ENCODE data around the gene MORC1. TPM values are rescaled to one million over a fixed set of nuclear protein-coding genes. Genes with fewer than 3 reads are reported as not detected.

MORC1 gene
- total RNA-seq, 2 donors from 2014 or later, result 0.11 TPM; not detected in 1

DNA sequence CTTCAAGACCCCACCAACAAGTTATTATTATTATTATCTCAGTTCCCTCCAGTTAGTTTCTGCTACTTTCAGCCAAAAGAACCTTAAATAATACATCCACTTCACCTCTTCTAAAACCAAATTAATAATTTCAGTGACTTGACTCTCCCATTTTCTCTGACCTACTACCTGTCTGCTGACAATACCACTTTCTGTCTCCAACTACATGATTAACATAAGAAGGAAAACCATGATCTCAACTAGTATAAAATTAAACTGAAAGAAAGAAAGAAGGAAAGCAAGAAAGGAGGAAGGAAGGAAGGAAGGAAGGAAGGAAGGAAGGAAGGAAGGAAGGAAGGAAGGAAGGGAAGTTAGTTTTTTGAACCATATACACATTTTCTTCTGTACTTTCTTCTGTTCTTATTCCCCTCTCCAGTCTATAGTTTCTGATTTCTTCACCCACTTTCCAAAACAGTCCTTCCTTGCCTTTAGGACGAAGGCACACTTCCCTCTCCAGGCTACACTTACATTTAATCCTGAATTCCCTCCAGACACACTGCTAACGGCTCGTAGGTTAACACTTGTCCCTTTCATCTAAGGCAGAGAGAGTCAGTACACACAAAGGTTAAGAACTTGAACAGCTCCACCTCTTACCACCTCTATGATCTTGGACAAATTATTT, 84.8 kb downstream of the MORC1 start:
- Mint-ChIP-seq H3K4me3 (no peak overlapping the region), H3K9me3 (no peaks in the 10 kb centered on the region), H3K27me3 (peaks cover 15% of the 10 kb centered on the region), H3K27ac (no peak overlapping the region), H3K4me1 (no peaks in the 10 kb centered on the region), H3K36me3 (ENCODE audit: low read depth) (no peaks in the 10 kb centered on the region)
- no peak for ATAC-seq (replicated peaks)

GRCh38 chr3:109028753-109029152, 89.2 kb downstream of the MORC1 start:
- Mint-ChIP-seq H3K9me3 (no peaks in the 10 kb centered on the region), H3K4me1 (no peaks in the 10 kb centered on the region), H3K27ac (no peak overlapping the region), H3K36me3 (ENCODE audit: low read depth) (no peaks in the 10 kb centered on the region), H3K4me3 (no peak overlapping the region), H3K27me3 (peaks cover 3% of the 10 kb centered on the region)
- no peak for ATAC-seq (replicated peaks)

GRCh38 chr3:109026821-109027220, 91.1 kb downstream of the MORC1 start:
- H3K27me3 Mint-ChIP-seq, result no peaks in the 10 kb centered on the region
- H3K27ac Mint-ChIP-seq, result no peak overlapping the region
- no peak overlapping the region for H3K4me3 Mint-ChIP-seq
- H3K4me1 Mint-ChIP-seq, result no peaks in the 10 kb centered on the region
- no peak for ATAC-seq (replicated peaks)
- no peaks in the 10 kb centered on the region for H3K9me3 Mint-ChIP-seq
- H3K36me3 Mint-ChIP-seq (ENCODE audit: low read depth), result no peaks in the 10 kb centered on the region

DNA sequence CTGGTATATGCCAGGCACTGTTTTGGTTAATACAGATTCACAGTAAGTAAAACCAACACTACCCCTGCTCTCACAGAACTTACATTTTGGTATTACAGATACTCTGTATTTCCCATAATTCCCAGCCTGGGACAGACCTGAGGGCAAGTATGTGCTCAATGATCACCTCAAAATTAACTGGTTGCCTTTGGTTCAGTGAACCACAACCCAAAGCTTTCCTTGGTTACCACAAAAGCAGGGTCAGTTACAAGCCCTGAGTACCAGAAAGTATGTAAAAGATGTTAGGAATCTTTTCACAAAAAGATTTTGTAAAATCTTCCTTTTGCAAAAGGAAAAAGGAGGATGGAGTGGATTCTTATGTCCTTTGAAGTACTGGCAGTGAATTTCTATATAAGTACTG, 92.0 kb downstream of the MORC1 start:
- Mint-ChIP-seq H3K4me3 (no peak overlapping the region), H3K4me1 (no peaks in the 10 kb centered on the region), H3K36me3 (ENCODE audit: low read depth) (no peaks in the 10 kb centered on the region), H3K9me3 (no peaks in the 10 kb centered on the region), H3K27ac (no peak overlapping the region), H3K27me3 (no peaks in the 10 kb centered on the region)
- ATAC-seq (replicated peaks), result no peak

DNA sequence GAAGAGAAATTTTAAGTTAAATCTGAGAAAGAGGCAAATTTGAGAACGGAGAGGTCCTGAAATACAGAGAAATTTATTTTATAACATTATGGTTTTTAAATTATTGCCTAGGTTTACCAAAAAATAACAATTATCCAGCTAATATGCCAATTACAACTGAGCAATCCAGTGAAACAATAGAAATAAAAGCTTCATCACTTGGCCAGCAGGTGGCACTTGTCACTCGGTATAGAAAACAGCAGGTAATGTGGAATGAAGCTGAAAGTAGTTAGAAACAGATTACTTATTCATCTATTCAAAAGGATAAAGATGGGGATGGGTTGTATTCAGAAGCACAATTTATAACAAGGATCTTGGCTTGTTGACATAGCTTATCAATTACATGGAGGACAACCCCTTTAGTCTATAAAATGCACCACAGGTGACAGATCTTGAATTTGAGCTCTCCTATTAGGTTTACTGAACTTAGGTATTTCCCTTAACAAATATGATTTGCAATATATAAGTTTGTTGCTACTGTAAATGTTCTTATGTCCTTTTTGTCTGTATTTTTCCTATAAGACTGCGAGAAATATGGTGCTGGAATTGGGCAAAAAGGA, 94.2 kb downstream of the MORC1 start:
- Mint-ChIP-seq H3K36me3 (ENCODE audit: low read depth) (no peaks in the 10 kb centered on the region), H3K27ac (no peak overlapping the region)
- no peak for ATAC-seq (replicated peaks)

DNA sequence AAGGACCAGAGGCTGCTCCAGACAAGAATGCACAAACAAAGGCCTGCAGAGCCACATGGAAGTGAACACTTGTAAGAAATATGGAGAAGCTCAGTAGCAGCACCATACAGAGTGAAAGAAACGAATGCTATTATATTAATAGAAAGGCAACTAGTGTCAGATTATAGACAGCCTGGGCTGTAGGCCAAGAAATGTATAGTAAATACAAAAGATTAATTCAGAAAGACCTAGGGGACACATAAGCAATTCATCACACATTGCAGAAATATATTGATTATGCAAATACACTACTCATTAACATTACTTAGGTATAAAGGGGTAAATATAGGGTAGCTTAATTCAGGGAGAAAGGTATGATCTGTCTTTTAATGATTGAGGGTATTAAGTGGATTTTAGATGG, 94.8 kb downstream of the MORC1 start:
- H3K4me1 Mint-ChIP-seq, result no peaks in the 10 kb centered on the region
- no peak overlapping the region for H3K27ac Mint-ChIP-seq
- no peaks in the 10 kb centered on the region for H3K36me3 Mint-ChIP-seq (ENCODE audit: low read depth)
- no peaks in the 10 kb centered on the region for H3K9me3 Mint-ChIP-seq
- H3K27me3 Mint-ChIP-seq, result no peaks in the 10 kb centered on the region
- H3K4me3 Mint-ChIP-seq, result no peak overlapping the region
- ATAC-seq (replicated peaks), result no peak

More for the DNA sequence above, 94.2 kb downstream of the MORC1 start:
- H3K27me3 Mint-ChIP-seq, result no peaks in the 10 kb centered on the region
- no peaks in the 10 kb centered on the region for H3K9me3 Mint-ChIP-seq
- H3K4me1 Mint-ChIP-seq, result no peaks in the 10 kb centered on the region
- no peak overlapping the region for H3K4me3 Mint-ChIP-seq

DNA sequence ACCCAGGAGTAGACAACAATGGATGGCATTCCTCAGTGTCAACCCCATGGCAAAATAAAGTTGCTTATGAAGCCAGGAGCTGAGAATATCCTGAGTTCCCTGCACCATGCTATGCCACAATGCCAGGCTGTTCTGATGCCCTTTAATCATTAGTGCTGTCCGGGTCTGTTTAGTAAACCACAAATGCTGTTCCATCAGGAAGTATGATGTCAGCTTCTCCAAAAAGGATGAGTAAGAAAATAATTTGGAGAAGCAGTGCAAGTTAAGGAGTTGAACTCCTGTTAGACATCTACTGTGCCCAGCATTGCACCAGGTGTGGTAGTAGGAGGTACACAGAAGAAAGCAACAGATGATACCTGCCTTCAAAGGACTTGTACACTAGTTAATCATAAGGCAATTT, 96.4 kb downstream of the MORC1 start:
- no peak for ATAC-seq (replicated peaks)
- H3K27me3 Mint-ChIP-seq, result peaks cover 4% of the 10 kb centered on the region
- no peak overlapping the region for H3K27ac Mint-ChIP-seq
- no peaks in the 10 kb centered on the region for H3K4me1 Mint-ChIP-seq
- no peak overlapping the region for H3K4me3 Mint-ChIP-seq
- no peaks in the 10 kb centered on the region for H3K36me3 Mint-ChIP-seq (ENCODE audit: low read depth)
- no peaks in the 10 kb centered on the region for H3K9me3 Mint-ChIP-seq

GRCh38 chr3:109018828-109019227, 99.1 kb downstream of the MORC1 start:
- peaks cover 10% of the 10 kb centered on the region for H3K27me3 Mint-ChIP-seq
- no peaks in the 10 kb centered on the region for H3K9me3 Mint-ChIP-seq
- H3K4me1 Mint-ChIP-seq, result no peaks in the 10 kb centered on the region
- no peak for ATAC-seq (replicated peaks)
- no peak overlapping the region for H3K27ac Mint-ChIP-seq
- H3K4me3 Mint-ChIP-seq, result no peak overlapping the region
- no peaks in the 10 kb centered on the region for H3K36me3 Mint-ChIP-seq (ENCODE audit: low read depth)

- Mint-ChIP-seq H3K27me3 (no peaks in the 10 kb centered on the region), H3K36me3 (ENCODE audit: low read depth) (no peaks in the 10 kb centered on the region), H3K9me3 (no peaks in the 10 kb centered on the region), H3K4me3 (no peak overlapping the region), H3K27ac (no peak overlapping the region), H3K4me1 (no peaks in the 10 kb centered on the region)
- no peak for ATAC-seq (replicated peaks)
These were observed 112.5 kb downstream of the MORC1 start for GRCh38 chr3:109005443-109005842.

- Mint-ChIP-seq H3K9me3 (no peaks in the 10 kb centered on the region), H3K4me1 (no peaks in the 10 kb centered on the region), H3K36me3 (ENCODE audit: low read depth) (no peaks in the 10 kb centered on the region), H3K4me3 (no peak overlapping the region), H3K27ac (no peak overlapping the region), H3K27me3 (peaks cover 15% of the 10 kb centered on the region)
- no peak for ATAC-seq (replicated peaks)
These were observed 119.5 kb downstream of the MORC1 start for GRCh38 chr3:108998436-108998835.

DNA sequence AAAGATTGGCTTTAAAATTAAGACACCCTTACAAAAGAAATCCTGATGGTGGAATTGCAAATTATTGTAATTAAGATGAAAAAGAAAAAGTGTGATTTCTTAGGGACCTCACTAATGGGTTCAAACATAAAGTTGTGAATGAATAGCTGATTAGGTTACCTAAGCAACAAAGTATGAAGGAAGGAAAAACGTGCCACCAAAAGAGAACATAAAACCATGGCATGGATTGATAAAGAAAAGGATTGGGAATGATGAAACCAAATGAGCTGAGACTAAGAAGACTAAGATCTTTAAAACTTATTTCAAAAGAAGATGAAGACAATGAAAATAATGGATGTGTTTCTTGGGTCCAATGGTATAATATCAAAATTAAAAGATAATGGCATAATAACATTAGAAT, 132.1 kb downstream of the MORC1 start:
- Mint-ChIP-seq H3K4me3 (no peak overlapping the region), H3K27me3 (peaks cover 25% of the 10 kb centered on the region), H3K9me3 (no peaks in the 10 kb centered on the region), H3K36me3 (ENCODE audit: low read depth) (no peaks in the 10 kb centered on the region), H3K27ac (no peak overlapping the region), H3K4me1 (no peaks in the 10 kb centered on the region)
- ATAC-seq (replicated peaks), result no peak

DNA sequence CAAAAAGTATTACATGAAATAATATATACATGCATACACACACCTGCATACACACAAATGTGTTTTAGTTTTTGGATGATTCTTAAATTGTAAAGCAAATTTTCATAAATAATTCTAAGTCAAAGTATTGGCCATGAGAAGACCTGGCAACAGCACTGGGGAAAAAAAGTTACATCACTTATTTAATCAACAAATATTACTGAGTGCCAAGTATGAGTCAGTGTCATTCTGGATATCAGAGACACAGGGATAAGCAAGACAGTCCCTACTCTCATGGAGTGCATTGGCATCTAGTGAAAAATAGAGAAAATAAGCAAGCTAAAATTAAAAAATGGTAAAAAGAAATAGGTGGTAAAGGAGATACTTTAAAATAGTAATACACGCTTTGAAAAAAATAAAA, 134.9 kb downstream of the MORC1 start:
- H3K27me3 Mint-ChIP-seq, result peaks cover 29% of the 10 kb centered on the region
- no peak for ATAC-seq (replicated peaks)
- H3K4me3 Mint-ChIP-seq, result no peak overlapping the region
- no peaks in the 10 kb centered on the region for H3K36me3 Mint-ChIP-seq (ENCODE audit: low read depth)
- H3K27ac Mint-ChIP-seq, result no peak overlapping the region
- no peaks in the 10 kb centered on the region for H3K9me3 Mint-ChIP-seq
- H3K4me1 Mint-ChIP-seq, result no peaks in the 10 kb centered on the region

- ATAC-seq (replicated peaks), result no peak
- peaks cover 3% of the 10 kb centered on the region for H3K4me1 Mint-ChIP-seq
- H3K27ac Mint-ChIP-seq, result no peak overlapping the region
- H3K27me3 Mint-ChIP-seq, result peaks cover 10% of the 10 kb centered on the region
- no peaks in the 10 kb centered on the region for H3K36me3 Mint-ChIP-seq (ENCODE audit: low read depth)
- H3K4me3 Mint-ChIP-seq, result no peak overlapping the region
- no peaks in the 10 kb centered on the region for H3K9me3 Mint-ChIP-seq
These were observed 141.9 kb downstream of the MORC1 start for GRCh38 chr3:108976058-108976457.

DNA sequence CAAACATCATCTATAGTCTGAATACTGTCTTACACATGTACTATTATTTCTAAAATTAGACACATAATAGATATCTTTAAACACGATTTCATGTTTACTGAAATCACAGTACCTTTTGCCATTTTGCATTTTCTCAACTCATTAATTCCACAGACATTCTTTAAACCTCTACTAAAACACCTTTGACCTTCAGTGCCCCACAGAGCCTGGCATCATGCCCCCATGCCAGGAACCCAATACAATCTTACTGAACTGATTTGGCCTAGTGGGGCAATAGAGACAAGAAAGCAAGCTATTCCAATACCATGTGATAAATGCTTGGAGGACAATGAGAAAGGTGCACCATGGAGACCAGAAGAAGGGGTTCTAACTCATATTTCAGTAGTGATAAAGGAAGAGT, 144.9 kb downstream of the MORC1 start:
- peaks cover 3% of the 10 kb centered on the region for H3K4me1 Mint-ChIP-seq
- no peak overlapping the region for H3K27ac Mint-ChIP-seq

GRCh38 chr3:108972482-108972881, 145.5 kb downstream of the MORC1 start:
- no peak overlapping the region for H3K27ac Mint-ChIP-seq
- H3K4me1 Mint-ChIP-seq, result peaks cover 3% of the 10 kb centered on the region
- H3K4me3 Mint-ChIP-seq, result no peak overlapping the region
- ATAC-seq (replicated peaks), result no peak
- no peaks in the 10 kb centered on the region for H3K36me3 Mint-ChIP-seq (ENCODE audit: low read depth)
- H3K9me3 Mint-ChIP-seq, result no peaks in the 10 kb centered on the region
- H3K27me3 Mint-ChIP-seq, result peaks cover 4% of the 10 kb centered on the region

More for the DNA sequence above, 144.9 kb downstream of the MORC1 start:
- Mint-ChIP-seq H3K4me3 (no peak overlapping the region), H3K9me3 (no peaks in the 10 kb centered on the region), H3K27me3 (peaks cover 4% of the 10 kb centered on the region), H3K36me3 (ENCODE audit: low read depth) (no peaks in the 10 kb centered on the region)
- no peak for ATAC-seq (replicated peaks)

Data from activated T-helper 17 cell treated with anti-CD3 and anti-CD28 coated beads, Interleukin-2, amount 50 U/mL, for 72 hours (primary cell).